SH-SY5Y (cell line): ENCODE measurements around the gene UVRAG.

ENCODE experiments used
- GATA2 ChIP-seq: IDR thresholded peaks from 2 replicates; pipeline ENCODE4 v1.6.1; 2011; ENCODE audit warnings: mild to moderate bottlenecking, low read depth, low read length
- GATA3 ChIP-seq: IDR thresholded peaks from 2 replicates; pipeline ENCODE4 v1.6.1; 2011; ENCODE audit warnings: low read depth, mild to moderate bottlenecking, low read length, moderate library complexity

- TF ChIP-seq GATA2 (no peak), GATA3 (no peak)
Observed at GRCh38 chr11:75815345-75816168, 547 bp downstream of the UVRAG start.
